ENCODE results near the gene SLC29A3. TPM values are rescaled to one million over a fixed set of nuclear protein-coding genes. Genes with fewer than 3 reads are reported as not detected.
A peak's percentile ranks its signal among the peaks of the same experiment; 100 is the strongest.

The SLC29A3 gene
- total RNA-seq, 1 experiment from 2014 or later = 7.6 TPM

- DNase-seq (ENCODE audit: low read depth, low spot score) = no peak
- Histone ChIP-seq H3K4me3 (ENCODE audit: low read depth in 2 of 2, low read length in 2 of 2) (no peak overlapping the region), H3K27ac (ENCODE audit: low read length) (no peak overlapping the region), H3K36me3 (ENCODE audit: control insufficient read depth, insufficient read depth, low read length) (no peaks in the 10 kb centered on the region), H3K27me3 (ENCODE audit: control insufficient read depth, insufficient read depth, low read length) (no peaks in the 10 kb centered on the region), H3K4me1 (ENCODE audit: control insufficient read depth, insufficient read depth, low read length) (no peaks in the 10 kb centered on the region), H3K9me3 (ENCODE audit: control insufficient read depth, insufficient read depth, low read depth, low read length) (no peaks in the 10 kb centered on the region)
- CTCF ChIA-PET = no interaction called here
- POLR2A ChIA-PET = no interaction called here
- in situ Hi-C loops (cut with HindIII; ENCODE audit: low pct_unique_long_range_greater_than_20kb, low sequenced_read_pairs) (no loop called here), intact Hi-C loops (cut with micrococcal nuclease; ENCODE audit: unreplicated experiment) (no loop called here)
- no TSS peak for BruUV-seq (replicated peaks)
- TF ChIP-seq POLR2AphosphoS5 (IDR thresholded peaks at IDR 0.05; ENCODE audit: low read depth, low read length) (no peak), SIN3A (IDR thresholded peaks at IDR 0.05; ENCODE audit: borderline replicate concordance, insufficient read depth, low read depth, low read length) (no peak)
- ATAC-seq = no peak
Observed at GRCh38 chr10:71355886-71356285, 36.8 kb downstream of the SLC29A3 start.

- H3K36me3 ChIP-seq (ENCODE audit: control insufficient read depth, insufficient read depth, low read length) = no peaks in the 10 kb centered on the region
- H3K4me3 ChIP-seq (ENCODE audit: low read depth in 2 of 2, low read length in 2 of 2) = no peak overlapping the region
- no peak overlapping the region for H3K27ac ChIP-seq (ENCODE audit: low read length)
- in situ Hi-C loops (cut with HindIII; ENCODE audit: low pct_unique_long_range_greater_than_20kb, low sequenced_read_pairs) = no loop called here
- ATAC-seq = no peak
- no peaks in the 10 kb centered on the region for H3K27me3 ChIP-seq (ENCODE audit: control insufficient read depth, insufficient read depth, low read length)
- DNase-seq (ENCODE audit: low read depth, low spot score) = no peak
- no peaks in the 10 kb centered on the region for H3K9me3 ChIP-seq (ENCODE audit: control insufficient read depth, insufficient read depth, low read depth, low read length)
- intact Hi-C loops (cut with micrococcal nuclease; ENCODE audit: unreplicated experiment) = no loop called here
- CTCF ChIA-PET = no interaction called here
- no peaks in the 10 kb centered on the region for H3K4me1 ChIP-seq (ENCODE audit: control insufficient read depth, insufficient read depth, low read length)
- POLR2A ChIA-PET = no interaction called here
- no TSS peak for BruUV-seq (replicated peaks)
- TF ChIP-seq CTCF (IDR thresholded peaks at IDR 0.05) = no peak
- no peak for TF ChIP-seq POLR2AphosphoS5 (IDR thresholded peaks at IDR 0.05; ENCODE audit: low read depth, low read length)
- TF ChIP-seq TCF7L2 (IDR thresholded peaks at IDR 0.05; ENCODE audit: low read depth, low read length) = no peak
- no peak for TF ChIP-seq SIN3A (IDR thresholded peaks at IDR 0.05; ENCODE audit: borderline replicate concordance, insufficient read depth, low read depth, low read length)
- no peak for TF ChIP-seq REST (IDR thresholded peaks at IDR 0.05; ENCODE audit: insufficient read depth in 1 of 2, low read depth in 2 of 2, low read length in 1 of 2)
Observed at GRCh38 chr10:71357792-71358265, 38.8 kb downstream of the SLC29A3 start.

- H3K36me3 ChIP-seq (ENCODE audit: control insufficient read depth, insufficient read depth, low read length) = no peaks in the 10 kb centered on the region
- in situ Hi-C loops (cut with HindIII; ENCODE audit: low pct_unique_long_range_greater_than_20kb, low sequenced_read_pairs) (no loop called here), intact Hi-C loops (cut with micrococcal nuclease; ENCODE audit: unreplicated experiment) (no loop called here)
- no peak for DNase-seq (ENCODE audit: low read depth, low spot score)
- peak; percentile 46 for ATAC-seq
- H3K9me3 ChIP-seq (ENCODE audit: control insufficient read depth, insufficient read depth, low read depth, low read length) = no peaks in the 10 kb centered on the region
- no peaks in the 10 kb centered on the region for H3K27me3 ChIP-seq (ENCODE audit: control insufficient read depth, insufficient read depth, low read length)
- no peak for TF ChIP-seq REST (IDR thresholded peaks at IDR 0.05; ENCODE audit: insufficient read depth in 1 of 2, low read depth in 2 of 2, low read length in 1 of 2)
- no peak for TF ChIP-seq TCF7L2 (IDR thresholded peaks at IDR 0.05; ENCODE audit: low read depth, low read length)
- TF ChIP-seq SIN3A (IDR thresholded peaks at IDR 0.05; ENCODE audit: borderline replicate concordance, insufficient read depth, low read depth, low read length) = no peak
- no peak for TF ChIP-seq CTCF (IDR thresholded peaks at IDR 0.05)
- no peaks in the 10 kb centered on the region for H3K4me1 ChIP-seq (ENCODE audit: control insufficient read depth, insufficient read depth, low read length)
- no TSS peak for BruUV-seq (replicated peaks)
- H3K27ac ChIP-seq (ENCODE audit: low read length) = no peak overlapping the region
- ChIA-PET CTCF (no interaction called here), POLR2A (interaction anchor here (0.9 kb wide), 1 partner anchor 11 kb away, joined by 3 read pairs; no protein-coding TSS in a partner anchor)
- H3K4me3 ChIP-seq (ENCODE audit: low read depth in 2 of 2, low read length in 2 of 2) = no peak overlapping the region
Observed at GRCh38 chr10:71358277-71358676, 39.2 kb downstream of the SLC29A3 start.

Data from Panc1 (cell line).